GM18507 (cell line): ENCODE results near the gene ASCC1.

Source experiments
- DNase-seq: peaks from one replicate; pipeline ENCODE4 v3.0.0; 2011; ENCODE audit warnings: low read depth; ENCODE audit not compliant: insufficient read length; ENCODE audit errors: extremely low spot score
- FAIRE-seq: peaks from 2 replicates; lab custom pipeline; 2011; peaks lifted over from hg19 to GRCh38; lab: Jason Lieb, UNC

Gene ASCC1

DNA sequence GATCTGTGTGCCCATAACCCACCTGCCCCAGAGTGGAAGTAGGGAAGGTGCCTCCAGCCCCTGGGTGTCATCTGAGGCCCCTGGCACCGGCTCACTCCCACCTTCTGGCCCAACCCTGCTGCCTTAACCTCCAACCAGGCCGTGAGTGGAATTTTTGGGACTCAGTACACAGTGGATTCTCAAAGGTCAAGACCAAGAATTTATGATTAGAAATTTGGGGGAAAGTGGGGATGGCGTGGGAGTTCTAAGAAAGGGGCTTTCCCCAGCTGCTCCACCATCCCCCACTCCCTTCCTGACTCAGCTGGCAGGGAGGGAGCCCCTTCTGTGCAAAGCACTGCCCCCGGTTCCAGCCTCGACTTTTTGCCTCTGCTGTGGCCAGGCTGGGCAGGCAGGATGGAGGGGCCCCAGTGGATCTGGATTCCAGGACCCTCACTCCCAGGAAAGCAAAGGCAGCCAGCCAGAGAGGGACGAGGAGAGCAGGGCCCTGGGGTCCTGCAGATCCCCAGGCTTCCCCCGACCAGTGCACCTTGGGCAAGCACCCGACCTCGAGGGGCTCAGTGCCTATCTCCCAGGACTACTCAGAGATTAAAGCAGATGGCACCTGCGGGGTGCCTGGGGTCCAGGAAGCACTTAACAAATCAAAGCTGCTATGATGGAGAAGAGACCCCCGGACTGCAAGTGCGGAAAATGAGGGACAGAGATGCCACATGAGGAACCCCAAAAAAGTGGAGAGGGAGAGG, 140.5 kb downstream of the ASCC1 start:
- no peak for FAIRE-seq
- no peak for DNase-seq

DNA sequence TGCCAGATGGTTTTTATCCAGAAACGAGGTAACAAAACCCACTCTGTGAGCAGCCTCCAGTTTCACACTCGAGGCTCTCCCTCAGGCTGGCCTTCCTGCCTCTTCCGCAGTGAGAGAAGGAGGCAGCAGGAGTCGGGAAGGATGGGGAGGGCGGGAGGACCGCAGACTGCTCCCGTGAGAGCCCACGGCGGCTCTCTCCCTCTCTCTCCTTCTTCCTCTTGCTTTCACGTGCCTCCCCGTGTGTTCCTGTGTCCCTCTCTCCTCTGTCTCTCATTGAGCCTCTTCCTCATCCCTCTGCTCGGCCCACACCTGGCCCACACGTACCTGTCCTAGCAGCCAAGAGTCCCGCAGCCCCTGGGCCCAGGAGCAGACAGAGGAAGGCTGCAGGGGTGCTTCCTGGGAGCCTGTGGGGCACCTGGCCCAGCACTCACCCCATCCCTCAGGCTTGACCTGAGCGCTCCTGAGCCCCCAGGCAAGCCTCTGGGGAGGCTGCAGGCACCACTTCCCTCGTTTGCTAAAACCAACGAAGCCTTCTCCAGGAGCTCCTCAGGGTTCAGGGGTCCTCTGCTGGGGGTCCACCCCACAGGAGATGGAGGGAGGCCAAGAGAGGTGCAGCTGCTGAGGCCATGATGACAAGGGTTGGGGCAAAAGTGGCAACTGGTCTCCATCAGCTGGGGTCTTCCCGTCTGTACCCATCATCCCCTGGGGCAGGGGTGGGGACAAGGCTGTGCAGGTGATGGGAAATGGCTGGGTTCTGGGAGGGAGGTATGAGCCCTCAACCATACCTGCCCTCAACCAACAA, 141.3 kb downstream of the ASCC1 start:
- no peak for FAIRE-seq

GRCh38 chr10:72073708-72074573, 142.1 kb downstream of the ASCC1 start:
- DNase-seq: no peak
- FAIRE-seq: no peak

More for the DNA sequence above, 141.3 kb downstream of the ASCC1 start:
- DNase-seq: no peak

GRCh38 chr10:72072639-72073038, 143.4 kb downstream of the ASCC1 start:
- FAIRE-seq: no peak

GRCh38 chr10:72072046-72072445, 144.0 kb downstream of the ASCC1 start:
- no peak for DNase-seq

More at GRCh38 chr10:72072639-72073038, 143.4 kb downstream of the ASCC1 start:
- DNase-seq: no peak

DNA sequence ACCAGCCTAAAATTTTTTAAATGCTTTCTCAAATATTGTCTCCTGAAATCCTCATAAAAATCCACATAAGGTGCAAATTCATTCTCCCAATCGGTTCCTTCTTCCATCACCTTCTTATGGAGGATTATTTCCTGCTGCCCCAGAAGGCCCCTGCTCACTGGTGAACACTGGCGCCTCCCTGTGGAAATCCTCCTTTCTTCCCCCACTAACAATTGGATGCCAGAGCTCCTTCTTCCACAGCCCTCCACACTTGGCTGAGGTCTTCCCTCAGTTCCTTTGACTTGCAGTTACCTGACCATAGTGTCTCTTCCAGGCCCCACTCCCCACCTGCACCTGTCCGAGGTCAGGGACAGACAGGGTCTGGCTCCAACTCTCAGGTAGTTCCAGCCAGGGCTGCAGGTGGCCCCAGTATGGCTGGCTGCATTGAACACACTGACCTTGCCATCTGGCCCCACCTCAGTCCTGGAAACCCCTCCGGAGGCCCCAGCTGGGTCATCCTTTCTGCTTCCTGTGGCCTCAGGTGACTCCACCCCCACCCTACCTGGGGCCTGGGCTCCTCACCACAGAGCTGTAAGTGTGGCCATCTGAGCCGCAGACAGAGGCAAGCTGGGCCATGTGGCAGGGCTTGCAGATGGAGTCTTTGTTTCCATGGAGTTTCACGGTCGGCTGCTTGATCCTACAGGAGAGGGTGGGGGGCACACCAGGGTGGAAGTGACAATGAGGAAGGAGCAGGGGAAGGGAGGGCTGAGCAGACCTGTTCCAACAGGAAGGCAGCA, 146.1 kb downstream of the ASCC1 start:
- FAIRE-seq: no peak
- DNase-seq: no peak

More at GRCh38 chr10:72072046-72072445, 144.0 kb downstream of the ASCC1 start:
- no peak for FAIRE-seq

- FAIRE-seq: no peak
Observed at GRCh38 chr10:72068901-72069446, 147.1 kb downstream of the ASCC1 start.

DNA sequence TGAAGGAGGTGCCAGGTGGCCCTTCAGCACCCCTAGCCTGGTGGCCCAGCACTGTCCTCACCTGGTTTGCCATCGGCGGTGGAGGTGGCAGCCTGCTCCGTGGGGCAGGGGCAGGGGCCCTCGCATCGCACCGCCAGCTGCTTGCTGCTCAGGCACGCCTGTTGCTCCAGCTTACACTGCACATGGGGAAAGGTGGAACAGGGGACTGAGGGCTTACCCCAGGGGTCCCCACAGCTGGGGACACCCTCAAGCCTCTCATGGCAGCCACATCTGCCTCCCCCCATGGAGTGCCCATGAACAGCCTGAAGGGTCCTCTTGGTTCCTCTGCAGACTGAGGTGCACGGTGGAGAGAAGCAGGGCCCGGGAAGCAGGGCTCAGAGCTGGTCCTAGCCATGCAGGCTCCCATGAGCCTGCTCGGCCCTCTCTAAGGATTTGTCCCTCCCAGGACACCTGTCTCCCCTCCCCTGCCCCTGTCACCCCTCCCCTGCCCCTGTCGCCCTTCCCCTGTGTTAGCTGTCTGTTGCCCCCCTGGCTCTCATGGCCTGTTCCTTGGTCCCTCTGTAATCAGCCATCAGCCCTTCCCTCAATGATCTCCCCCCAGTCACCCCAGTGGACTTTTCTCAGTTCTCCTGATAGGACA, 147.8 kb downstream of the ASCC1 start:
- DNase-seq (no peak), FAIRE-seq (no peak)

More at GRCh38 chr10:72068901-72069446, 147.1 kb downstream of the ASCC1 start:
- no peak for DNase-seq

DNA sequence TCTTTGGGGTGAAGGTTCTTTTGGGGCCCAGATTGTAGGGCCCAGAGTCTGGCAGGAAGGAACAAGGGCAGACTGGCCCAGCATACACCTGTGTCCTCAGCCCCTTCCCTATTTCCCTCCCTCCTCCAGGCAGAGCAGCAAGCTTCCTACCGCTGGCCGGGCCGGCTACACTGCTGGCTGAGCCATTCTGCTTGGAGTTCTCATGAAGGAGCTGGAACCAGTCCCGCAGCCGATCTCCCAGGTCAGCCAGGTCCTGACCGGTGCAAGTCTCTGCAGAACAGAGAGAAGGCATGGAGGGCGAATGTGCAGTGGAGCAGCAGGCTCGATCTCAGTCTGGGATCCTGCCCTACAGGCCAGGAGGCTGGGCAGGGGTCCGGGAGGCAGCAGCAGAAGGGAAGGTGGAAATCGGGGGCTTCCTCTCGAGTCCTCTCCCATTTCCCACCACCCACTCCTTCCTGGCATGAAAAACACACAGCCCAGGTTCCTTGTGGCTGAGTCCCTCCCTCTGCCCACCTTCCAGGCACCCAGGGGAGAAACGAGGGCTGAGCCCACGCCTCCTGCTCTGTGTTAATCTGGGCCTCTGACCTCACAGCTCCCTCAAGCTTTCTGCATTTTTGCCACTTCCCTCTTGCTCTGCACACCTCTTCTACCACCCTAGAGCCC, 148.5 kb downstream of the ASCC1 start:
- FAIRE-seq (no peak), DNase-seq (no peak)

DNA sequence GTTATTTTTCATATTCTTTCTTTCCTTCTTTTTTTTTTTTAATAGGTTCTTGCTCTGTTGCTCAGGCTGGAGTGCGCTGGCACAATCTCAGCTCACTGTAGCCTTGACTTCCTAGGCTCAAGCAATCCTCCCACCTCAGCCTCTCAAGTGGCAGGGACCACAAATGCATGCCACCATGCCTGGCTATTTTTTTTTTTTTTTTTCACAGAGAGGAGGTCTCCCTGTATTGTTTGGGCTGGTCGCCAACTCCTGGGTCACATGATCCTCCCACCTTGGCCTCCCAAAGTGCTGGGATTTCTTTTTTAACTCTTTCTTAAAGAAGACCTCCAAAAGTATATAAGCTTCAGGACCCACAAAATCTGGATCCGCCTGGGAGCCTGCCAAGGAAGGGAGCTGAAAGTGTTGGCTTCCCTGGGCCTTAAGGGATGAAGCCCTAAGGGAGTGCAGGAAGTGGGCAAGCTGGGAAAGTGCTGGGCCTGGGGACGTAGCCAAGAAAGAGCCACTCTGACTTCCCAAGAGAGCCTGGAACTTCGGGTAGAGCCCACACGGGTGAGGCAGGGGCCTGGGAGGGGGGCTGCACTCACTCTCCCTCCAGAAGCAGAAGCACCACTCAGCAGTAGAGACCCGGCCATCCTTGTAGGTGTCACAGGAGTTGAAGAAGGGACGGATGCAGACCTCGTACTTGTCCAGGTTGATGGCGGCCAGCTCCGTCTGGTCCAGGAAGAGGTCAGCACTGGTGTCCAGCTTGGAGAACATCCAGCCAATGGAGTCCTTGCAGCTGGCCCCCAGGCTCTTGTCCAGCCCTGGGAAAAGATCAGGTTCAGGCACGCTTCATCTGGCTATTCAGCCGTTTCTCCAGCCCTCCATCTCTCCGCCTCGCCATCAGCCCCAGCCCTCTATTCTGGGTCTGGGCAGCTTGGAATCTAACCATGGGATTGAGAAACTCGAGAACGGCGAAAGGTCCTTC, 149.5 kb downstream of the ASCC1 start:
- DNase-seq (no peak), FAIRE-seq (no peak)

DNA sequence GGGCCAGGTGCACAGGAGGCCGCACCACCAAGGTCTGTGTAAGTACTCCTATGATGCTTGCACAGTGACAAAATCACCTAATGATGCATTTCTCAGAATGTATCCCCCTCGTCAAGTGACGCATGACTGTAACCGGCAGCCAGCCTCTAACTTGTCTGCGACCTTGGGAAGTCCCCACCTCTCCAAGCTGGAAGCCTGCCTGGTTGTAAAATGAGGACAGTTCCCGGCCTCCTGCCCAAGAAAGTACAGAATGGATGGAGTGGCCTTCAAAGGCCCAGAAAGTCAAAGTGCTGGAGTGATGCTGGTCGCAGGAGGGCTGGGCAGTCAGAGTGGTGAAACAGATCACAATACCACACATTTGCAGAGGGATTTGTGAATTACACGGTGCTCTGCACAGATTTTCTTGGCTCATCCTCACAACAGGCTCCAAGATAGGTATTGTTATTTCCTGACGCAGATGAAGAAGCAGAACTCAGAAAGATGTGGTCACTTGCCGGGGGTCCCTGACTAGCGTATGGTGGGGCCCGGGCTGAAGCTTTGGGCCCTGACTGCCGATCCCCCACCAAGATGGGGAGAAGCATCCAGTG, 150.5 kb downstream of the ASCC1 start:
- FAIRE-seq: no peak
- DNase-seq: no peak

DNA sequence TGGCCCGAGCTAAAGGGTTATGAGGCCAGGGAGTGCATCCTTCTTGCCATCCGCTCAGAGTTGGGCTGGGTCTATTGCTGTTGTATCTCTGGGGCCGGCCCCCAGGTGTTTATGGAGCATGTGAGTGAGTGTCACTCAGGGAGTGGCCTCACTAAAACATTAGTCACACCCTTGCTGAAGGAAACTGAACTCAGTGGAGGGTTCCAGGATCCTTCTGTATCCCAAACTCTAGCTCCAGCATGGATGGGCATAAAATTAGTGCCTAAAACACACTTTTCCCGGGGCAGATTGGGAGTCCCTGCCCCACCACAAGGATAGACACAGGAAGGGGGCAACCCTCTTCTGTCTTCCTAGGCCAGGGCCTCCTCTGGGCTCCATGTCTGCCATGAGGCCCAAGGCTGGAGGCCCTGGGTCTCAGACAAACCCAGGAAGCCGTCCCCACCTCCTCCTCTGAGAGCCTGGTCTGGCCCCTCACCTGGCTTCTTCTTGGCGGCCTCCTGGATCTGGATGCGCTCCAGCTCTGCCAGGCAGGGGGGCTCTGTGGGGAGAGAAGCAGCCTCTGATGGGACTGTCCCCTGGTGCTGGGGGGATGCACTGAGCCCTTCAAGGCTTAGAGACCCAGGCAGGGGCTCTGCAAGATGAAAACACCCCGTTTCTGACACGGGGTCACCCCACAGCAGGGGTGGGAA, 152.2 kb downstream of the ASCC1 start:
- no peak for FAIRE-seq
- no peak for DNase-seq

DNA sequence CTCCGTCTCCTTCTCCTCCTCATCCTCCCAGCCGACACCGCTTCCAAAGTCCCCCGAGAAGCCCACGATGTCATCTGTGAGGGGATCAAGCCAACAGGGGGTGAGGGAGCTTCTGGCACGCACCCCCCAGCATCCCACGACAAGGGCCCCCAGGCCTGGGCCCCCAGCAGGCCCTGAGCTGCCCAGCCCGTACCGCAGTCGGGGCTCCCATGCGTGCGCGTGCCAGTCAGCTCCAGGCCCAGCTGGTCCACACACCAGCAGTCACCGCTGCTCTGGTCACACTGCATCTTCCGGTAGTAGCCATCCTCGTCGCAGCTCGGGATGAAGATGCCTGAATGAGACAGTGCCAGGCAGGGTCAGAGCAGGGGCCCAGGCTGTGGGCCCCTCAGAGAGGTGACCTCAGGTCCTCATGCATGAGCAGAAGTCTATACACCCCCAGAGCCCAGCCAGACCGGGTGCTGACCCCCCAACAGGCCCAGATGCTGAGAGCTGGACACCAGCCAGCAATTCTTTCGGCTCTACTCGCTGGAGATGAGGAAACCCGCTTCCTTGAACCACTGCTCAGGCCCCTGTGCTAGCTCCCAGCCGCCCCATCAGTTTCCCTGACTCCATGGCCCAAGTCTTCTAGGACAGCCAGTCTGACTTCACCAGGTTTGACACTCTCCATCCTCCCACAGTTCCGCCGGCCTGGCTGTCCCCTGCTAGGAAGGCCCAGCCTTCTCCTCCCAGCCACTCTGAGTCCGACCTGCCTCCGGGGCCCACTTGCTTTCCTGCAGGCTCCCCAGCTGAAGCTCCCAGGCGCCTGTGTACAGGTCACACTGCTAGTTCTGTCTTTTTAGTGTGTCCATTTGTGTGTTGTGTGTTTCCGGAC, 153.0 kb downstream of the ASCC1 start:
- no peak for DNase-seq
- FAIRE-seq: no peak

GRCh38 chr10:72062382-72062781, 153.7 kb downstream of the ASCC1 start:
- FAIRE-seq (no peak), DNase-seq (no peak)

DNA sequence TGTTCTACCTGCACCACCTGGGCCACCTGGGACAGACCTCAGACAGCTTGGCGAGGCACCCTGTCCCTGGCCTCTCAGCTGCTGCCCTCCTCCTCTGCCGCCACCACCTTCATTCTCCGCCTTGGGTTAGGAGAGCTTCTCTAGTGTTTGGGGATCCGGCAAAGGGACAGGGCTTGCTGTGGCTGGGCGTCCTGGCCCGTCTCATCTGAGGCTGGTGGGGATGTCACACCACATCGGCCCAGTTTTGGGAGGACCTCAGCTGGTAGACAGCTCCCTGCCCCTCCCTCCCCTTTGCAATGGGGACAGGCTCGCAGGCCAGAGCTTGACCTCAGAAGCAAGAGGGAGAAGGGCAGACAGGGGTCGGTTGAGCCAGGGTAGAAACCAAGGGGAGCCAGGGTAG, 154.1 kb downstream of the ASCC1 start:
- FAIRE-seq: no peak
- DNase-seq: no peak
